Measurements from ENCODE around the gene WDR81.
"Not testable (repeated sequence)": the region's sequence is repeated elsewhere in the genome, so short reads cannot be mapped to it uniquely, and the experiment has no call there.

The WDR81 gene

DNA sequence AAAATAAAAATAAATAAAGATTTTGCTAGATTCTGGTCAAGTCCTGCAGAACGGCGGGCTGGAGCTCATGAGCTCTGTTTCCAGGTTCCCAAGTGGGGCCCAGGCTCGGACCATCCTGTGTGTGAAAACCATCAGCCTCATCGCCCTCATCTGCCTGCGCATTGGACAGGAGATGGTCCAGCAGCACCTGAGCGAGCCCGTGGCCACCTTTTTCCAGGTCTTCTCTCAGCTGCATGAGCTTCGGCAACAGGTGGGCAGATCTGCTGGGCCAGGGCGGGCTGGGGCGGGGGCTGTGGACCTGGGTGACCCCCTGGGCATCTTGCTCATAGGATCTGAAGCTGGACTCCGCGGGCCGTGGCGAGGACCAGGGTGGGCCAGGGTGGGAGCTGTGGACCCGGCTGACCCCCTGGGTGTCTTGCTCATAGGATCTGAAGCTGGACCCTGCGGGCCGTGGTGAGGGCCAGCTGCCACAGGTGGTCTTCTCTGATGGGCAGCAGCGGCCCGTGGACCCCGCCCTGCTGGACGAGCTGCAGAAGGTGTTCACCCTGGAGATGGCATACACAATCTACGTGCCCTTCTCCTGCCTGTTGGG lies 7.8 kb downstream of the WDR81 start:
- DNase-seq, result no peak

DNA sequence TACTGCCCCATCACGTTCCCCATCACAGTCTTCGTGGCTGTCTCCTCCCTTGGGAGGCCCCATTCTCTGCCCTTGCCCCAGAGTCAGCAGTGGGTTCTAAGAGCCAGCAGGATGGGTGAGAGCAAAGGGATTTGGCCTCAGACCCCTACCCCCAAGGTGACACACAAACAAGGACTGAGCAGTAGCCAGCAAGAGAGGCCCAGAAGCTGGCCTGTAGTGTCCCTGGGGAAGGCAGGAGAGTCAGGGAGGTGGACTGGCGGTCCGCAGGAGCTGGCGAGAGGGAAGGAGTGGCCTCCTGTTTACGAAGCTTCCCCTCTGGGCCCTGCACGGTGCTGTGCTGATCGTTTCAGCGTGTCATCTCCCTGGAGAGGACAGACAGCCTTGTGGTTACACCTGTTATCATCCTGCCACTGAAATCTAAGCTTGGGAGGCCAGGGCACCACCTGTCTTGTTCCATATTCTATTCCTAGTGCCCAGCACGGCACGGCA lies 8.4 kb downstream of the WDR81 start:
- no peak for DNase-seq

DNA sequence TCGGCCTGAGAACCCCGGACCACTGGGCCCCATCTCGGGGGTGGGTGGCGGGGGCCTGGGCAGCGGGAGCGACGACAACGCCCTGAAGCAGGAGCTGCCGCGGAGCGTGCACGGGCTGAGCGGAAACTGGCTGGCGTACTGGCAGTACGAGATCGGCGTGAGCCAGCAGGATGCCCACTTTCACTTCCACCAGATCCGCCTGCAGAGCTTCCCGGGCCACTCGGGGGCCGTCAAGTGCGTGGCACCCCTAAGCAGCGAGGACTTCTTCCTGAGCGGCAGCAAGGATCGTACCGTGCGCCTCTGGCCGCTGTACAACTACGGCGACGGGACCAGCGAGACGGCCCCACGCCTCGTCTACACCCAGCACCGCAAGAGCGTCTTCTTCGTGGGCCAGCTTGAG lies 9.3 kb downstream of the WDR81 start:
- no peak for DNase-seq

DNA sequence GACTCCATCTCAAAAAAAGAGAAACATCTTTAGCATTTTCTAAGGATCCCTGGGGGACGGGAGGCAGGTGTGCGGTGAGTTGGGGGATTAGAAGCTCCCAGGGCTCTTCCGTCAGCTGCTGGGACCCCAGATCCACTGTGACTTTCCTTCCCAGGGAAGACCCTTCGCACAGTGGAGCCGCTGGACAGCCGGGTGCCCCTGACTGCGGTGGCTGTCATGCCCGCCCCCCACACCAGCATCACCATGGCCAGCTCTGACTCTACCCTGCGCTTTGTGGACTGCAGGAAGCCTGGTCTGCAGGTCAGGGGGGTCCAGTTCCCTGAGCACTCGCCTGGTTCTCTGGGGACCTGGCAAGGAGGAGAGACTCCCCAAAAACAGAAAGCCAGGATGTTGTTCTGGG lies 10.9 kb downstream of the WDR81 start:
- no peak for DNase-seq

DNA sequence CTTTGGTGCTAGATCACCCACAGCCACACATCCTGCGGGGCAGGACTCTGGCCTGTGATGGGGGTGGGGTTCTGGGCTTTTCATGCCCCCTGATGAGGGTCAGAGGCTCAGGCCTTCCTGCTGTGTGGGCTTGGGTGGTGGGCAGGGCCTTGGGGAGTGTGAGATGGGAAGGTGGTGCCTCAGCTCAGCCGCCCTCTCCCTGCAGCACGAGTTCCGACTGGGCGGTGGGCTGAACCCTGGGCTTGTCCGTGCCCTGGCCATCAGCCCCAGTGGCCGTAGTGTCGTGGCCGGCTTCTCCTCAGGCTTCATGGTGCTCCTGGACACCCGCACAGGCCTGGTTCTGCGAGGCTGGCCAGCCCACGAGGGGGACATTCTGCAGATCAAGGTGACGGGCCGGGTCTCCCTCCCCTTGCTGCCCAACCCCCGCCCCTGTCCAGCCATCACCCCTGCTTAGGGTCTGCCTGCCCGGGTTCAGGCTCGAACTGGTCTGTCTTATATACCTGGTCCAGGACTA lies 11.4 kb downstream of the WDR81 start:
- DNase-seq, result no peak

DNA sequence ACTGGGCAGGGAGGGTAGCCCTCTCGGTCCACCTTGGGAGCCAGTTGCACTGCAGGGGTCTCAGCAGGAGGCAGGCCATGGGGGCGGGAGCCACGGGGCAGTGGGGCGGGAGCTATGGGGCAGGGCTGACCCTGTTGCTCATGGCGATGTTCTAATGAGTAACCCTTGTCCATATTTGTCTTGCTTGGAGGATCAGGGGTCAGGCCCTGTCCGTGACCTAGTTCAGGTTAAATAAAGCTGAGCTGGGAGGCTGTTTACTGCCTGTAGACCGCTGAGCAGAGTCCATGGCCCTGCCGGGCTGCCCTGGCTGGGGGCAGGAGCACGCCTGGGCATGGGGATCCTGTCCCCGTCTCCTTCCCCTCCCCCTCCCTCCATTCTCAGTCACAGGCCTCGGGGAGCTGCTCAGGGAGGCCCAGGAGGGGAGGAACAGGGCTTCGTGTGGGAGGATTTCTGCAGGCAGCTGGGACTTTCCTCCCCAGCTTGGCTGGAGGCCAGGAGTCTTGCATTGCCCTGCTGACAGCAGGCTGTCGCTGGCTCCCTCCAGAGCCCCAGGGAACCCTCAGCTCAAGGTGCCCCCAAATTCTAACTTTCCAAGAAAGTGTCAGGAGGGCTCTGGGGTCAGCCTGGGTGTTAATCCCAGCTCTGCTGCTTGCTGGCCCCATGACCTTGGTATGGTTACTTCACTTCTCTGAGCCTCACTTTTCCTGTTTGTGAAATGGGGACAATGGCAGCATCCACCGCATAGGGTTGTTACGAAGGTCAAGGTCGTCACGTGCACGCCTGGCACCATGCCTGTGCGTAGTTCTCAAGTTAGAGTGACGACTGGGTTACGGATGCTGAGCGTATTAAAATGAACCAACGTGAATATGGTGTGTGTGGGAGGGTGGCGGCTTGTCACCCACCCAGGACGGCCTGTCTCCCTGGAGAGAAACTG lies 12.1 kb downstream of the WDR81 start:
- DNase-seq, result peak; percentile 68

DNA sequence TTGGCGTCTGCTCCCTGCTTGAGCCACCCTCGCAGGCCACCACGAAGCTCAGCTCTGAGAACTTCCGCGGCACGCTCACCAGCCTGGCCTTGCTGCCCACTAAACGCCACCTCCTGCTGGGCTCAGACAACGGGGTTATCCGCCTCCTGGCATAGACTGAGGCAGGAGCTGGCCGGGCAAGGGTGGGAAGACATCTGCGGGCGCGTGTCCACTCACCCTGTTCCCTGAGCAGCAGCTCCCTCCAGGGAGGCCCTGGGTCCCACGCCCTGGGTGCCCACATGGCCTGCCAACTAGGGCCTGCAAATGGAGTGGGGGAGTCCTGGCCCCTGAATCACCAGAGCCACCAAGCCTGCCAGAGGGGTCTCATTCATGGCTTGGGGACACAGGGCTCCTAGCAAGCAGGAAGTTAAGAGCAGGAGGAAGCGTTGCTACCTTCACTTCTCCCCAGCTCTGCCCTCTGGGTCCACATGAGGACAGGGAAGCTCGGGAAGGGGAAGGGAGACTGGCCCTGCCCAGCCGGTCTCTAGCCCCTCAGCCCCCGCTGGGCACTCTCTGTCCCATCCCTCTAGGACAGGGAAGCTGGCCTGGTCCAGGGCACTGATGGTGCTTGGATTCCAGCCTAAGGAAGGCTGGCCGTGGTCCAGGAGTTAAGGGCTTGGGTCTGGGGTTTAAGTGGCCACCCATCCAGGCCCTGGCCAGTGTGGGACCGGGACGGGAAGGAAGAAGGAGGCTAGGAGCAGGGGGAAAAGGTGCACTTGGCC lies 13.2 kb downstream of the WDR81 start:
- no peak for DNase-seq

DNA sequence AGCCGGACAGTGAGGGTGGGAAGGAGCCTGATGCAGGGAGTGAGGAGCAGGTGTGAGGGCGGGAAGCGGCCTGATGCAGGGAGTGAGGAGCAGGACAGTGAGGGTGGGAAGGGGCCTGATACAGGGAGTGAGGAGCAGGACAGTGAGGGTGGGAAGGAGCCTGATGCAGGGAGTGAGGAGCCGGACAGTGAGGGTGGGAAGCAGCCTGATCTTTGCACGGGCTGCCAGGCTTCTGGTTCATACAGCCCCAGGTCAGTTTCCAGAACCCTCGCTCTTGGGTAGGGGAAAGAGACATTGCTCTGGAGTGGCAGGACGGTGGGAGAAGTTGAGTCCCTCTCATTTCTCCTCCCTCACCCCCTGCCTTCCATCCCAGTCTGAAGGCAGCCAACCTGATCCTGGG lies 17.4 kb downstream of the WDR81 start:
- not testable (repeated sequence) for DNase-seq

DNA sequence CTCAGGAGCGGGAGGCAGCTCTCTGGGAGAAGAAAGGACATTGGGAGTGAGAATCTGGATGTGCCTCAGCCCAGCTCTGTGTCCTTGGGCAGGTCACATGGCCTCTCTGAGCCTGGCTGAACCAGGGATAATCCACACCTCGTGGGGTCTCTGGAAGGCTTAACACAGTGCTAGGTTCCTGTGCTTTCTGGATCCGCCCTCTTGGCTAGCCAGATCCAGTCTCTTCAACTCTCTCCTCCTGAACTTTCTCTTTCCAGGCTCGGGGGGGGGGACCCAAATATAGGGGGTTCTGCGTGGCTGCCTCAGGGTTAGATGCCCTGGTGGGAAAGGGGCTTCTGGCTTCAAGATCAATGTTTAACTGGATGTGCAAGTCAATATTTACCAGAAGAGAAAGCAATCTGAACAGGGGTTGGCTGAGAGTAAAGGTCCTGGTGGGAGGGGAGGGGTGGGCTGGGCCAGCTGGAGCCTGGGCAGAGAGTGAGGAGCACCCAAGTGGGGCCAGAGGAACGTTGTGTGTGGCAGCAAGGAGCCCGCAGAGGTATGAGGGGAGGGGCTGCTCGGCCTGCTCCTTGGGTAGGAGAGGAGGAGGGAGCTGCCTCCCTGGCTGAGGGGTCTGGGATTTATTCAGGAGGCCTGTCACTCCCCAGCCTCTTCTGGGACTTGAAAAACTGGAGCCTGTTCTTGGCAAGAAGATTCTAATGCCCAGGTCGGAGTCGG lies 18.0 kb downstream of the WDR81 start, which contains the start of gene SERPINF2:
Gene SERPINF2 (plus strand): TSS at position 501 of the 717 bp plus-strand sequence. CDS start 2,125 bp downstream, outside the sequence.
- DNase-seq, result no peak

DNA sequence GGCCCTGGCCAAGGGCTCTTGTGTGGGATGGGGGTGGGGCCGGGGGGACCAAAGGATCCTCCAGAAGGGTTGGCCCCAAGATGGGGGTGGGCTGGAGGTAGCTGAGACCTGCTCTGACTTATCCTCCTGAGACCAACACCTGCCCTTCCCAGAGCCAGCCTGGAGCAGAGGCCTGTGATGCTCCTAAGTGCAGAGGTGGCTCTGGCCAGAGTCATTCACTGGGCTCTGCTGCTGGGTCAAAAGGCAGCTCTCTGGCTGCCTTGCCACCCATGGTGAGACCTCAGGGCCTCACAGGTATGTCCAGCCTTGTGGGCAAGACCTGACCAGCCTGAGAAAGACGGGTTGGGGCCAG lies 18.6 kb downstream of the WDR81 start:
- no peak for DNase-seq

DNA sequence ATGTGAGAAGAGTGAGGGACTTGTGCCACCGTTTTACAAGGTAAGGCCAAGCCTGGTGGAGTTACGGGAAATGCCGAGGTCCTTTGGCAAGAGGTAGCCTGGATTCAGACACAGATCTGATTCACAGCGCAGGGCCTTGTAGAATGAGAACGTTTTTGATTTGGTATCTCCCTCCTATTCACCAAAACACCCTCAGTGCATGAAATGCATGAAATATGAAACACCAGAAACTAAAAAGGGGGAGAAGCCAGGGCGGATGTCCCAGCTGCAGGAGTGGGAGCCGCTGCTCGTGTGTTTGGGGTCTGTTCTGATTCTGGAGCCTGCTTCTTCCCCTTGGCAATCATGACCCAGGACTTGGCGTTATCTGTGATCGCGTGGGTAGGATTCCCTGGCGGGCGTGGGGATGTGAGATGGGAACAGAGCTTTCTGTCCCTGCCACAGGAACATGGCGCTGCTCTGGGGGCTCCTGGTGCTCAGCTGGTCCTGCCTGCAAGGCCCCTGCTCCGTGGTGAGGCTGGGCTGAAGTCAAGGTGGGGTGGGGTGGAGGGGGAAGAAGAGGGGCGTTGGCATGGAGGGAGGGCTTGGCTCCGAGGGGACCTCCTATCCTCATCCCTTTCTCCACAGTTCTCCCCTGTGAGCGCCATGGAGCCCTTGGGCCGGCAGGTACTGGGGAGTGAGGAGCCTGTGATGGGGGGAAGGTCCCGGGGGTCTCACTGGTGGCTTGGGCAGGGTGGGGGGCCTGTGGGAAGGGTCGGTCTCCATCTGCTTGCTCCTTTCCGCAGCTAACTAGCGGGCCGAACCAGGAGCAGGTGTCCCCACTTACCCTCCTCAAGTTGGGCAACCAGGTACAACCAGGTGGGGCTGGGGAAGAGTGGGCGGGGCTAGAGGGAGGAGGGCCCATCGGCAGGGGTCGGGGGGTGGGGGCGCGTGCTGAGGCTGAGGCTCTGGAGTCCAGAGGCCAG lies 20.3 kb downstream of the WDR81 start:
- DNase-seq, result no peak

DNA sequence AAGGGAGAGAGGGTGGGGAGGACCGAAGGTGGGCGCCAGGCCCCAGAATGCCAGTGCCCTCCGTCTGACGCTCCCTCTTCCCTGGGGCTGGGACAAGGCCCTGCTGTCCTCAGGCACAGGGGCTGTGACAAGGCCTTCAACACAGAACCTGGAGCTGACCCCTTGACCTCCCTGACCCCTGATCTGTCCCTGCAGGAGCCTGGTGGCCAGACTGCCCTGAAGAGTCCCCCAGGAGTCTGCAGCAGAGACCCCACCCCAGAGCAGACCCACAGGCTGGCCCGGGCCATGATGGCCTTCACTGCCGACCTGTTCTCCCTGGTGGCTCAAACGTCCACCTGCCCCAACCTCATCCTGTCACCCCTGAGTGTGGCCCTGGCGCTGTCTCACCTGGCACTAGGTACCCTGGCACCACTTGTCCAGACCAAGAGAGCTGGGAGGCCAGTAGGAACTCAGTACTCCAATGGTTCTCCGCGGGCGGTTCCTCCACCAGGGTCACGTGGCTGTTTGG lies 21.1 kb downstream of the WDR81 start:
- DNase-seq, result no peak

DNA sequence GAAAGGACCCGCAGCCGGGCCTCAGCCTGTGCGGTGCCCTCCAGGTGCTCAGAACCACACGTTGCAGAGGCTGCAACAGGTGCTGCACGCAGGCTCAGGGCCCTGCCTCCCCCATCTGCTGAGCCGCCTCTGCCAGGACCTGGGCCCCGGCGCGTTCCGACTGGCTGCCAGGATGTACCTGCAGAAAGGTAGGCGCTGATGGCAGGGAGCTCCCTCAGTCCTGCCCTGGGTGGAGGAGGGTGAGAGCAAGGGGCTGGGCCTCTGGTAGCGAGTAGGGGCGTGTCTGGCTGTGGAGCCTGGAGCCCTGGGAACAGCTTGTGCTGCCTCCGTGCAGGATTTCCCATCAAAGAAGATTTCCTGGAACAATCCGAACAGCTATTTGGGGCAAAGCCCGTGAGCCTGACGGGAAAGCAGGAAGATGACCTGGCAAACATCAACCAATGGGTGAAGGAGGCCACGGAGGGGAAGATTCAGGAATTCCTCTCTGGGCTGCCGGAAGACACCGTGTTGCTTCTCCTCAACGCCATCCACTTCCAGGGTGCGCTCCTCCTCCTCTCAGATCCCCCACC lies 22.6 kb downstream of the WDR81 start:
- DNase-seq, result no peak

DNA sequence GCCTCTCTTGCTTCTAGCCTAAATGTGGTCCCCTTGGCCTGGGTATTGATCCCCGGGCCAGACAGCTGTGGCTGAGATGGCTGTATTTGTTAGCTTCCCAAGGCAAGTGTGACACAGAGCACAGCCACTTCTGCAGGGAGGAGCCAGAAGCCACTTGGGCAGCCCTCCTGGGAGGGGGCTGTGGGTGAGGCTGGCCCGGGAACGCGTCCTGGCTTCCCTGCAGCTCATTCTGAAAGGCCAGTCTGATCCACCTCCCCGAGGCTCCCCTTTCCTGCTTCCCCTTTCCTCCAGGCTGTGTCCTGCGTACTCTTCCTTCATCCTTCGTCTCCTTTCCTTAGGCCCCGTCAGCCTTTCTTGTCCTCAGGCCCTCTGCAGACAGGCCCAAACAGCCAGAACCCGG lies 26.1 kb downstream of the WDR81 start:
- no peak for DNase-seq

DNA sequence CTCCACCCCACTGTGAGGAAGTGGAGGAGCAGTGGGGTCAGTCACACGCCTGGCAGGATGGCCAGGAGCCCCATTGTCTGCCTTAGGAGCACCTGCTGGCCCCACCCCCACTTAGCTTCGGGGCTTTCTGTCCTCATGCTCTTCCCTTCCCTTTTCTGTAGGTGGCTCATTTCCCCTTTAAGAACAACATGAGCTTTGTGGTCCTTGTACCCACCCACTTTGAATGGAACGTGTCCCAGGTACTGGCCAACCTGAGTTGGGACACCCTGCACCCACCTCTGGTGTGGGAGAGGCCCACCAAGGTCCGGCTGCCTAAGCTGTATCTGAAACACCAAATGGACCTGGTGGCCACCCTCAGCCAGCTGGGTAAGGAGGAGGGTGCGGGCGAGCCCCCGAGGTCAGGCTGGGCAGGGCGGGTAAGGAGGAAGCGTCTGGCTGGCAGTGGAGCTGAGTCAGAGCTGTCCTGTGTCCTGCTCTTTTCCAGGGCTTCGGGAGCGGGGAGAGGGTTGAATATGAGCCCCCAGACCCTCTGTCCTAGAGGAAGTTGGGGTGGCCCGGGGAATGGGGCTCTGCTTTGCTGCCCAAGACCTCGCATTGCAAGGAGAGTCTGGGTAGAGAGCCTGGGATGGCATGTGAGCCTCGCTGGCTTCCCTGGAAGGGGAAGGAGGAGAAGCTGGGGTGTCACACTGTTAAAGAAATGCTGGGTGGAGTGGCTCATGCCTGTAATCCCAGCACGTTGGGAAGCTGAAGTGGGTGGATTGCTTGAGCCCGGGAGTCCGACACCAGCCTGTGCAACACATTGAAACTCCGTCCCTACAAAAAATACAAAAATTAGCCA lies 28.1 kb downstream of the WDR81 start:
- DNase-seq, result peak; percentile 31

DNA sequence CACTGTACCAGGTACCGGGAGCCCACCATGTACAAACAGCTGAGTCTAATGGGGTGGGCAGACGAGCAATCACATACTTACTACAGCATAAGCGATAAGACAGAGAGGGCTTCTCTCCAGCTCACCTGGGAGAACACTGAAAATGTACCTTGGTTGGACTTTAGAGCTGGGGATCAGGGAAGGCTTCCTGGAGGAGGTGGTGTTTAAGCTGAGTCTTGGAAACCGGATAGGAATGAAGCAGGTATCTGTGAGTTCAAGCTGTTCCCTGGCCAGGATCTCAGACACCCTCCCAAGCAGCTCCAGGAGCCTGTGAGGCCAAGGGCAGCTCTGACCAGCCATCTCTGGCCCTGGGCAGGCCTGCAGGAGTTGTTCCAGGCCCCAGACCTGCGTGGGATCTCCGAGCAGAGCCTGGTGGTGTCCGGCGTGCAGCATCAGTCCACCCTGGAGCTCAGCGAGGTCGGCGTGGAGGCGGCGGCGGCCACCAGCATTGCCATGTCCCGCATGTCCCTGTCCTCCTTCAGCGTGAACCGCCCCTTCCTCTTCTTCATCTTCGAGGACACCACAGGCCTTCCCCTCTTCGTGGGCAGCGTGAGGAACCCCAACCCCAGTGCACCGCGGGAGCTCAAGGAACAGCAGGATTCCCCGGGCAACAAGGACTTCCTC lies 29.4 kb downstream of the WDR81 start:
- no peak for DNase-seq

DNA sequence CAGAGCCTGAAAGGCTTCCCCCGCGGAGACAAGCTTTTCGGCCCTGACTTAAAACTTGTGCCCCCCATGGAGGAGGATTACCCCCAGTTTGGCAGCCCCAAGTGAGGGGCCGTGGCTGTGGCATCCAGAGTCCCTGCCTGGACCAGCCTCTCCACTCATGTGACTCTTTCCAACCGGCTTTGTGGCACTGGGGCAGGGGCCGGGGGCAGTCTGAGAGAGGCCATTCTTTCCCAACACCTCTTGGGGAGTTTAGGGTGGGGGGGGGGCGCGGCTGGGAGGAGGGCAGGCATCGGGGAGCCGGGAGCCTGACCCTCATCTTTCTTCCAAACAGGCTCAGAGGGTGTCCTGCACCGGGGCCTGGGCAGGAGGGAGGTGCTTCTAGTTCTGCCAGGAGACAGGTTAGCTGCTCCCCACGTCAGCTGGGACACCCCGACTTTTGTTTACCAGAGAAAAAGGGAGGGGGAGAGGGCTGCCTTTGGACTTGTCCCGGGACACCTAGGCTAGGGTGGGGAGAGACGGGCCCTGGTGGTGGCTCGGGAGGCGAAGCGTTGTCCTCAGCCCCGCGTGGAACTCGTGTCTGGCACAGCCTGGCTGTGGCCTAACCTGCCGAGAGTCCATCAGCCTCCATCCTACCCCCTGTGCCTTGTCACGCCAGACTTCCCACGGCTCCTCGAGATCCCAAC lies 30.1 kb downstream of the WDR81 start:
- DNase-seq, result no peak

DNA sequence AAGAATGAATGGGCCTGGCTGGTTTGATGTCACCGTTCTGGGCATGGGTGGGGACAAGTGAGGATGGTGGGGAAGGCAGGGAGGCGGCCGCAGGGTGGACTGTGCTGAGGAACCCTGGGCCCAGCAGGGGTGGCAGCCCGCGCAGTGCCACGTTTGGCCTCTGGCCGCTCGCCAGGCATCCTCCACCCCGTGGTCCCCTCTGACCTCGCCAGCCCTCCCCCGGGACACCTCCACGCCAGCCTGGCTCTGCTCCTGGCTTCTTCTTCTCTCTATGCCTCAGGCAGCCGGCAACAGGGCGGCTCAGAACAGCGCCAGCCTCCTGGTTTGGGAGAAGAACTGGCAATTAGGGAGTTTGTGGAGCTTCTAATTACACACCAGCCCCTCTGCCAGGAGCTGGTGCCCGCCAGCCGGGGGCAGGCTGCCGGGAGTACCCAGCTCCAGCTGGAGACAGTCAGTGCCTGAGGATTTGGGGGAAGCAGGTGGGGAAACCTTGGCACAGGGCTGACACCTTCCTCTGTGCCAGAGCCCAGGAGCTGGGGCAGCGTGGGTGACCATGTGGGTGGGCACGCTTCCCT lies 30.8 kb downstream of the WDR81 start:
- DNase-seq, result no peak

Measured in OCI-M1 (cell line).